ENCODE results near the gene UNC93B1.

- TF ChIP-seq CTCF (conservative IDR thresholded peaks at IDR 0.05; ENCODE audit: low read length) = no peak
- no peak for TF ChIP-seq EZH2phosphoT487 (IDR thresholded peaks at IDR 0.05; ENCODE audit: borderline replicate concordance, low read depth, low read length)
These were observed 2.8 kb upstream of the UNC93B1 start for GRCh38 chr11:68006606-68007166.
